T-helper 22 cell (primary cell): ENCODE results near the gene RIOX2.

Experiments
- DNase-seq: peaks from one replicate; pipeline ENCODE4 v3.0.0-alpha.2; 2020; ENCODE audit warnings: low read depth

Gene RIOX2

DNA sequence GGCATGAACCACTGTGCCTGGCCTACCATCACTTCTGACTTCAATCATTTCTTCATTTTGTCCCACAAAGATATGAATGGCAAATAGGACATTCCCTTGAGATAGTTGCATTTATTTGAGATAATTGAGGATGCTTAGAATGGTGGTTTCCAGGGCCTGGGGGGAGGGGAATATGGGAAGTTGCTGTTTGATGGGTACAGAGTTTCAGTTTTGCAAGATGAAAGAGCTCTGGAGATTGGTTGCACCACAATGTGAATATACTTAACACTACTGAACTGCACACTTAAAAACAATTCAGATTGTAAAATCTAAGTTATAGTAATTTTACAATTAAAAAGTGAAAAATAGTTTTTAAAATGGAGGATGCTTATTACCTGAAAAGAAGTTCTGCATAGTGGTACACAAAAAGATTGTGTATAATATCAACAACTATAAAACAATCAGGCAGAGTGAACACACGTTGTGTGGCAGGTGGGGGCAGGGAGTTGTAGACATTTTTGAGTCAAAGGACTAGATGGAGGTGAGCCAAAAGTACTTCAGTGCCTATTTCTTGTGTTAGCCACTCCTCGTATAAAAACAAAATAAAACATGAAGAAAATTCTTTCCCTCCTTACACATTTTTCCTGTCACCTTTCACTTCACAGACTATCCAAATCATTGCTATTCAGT, 18.5 kb upstream of the RIOX2 start:
- no peak for DNase-seq

DNA sequence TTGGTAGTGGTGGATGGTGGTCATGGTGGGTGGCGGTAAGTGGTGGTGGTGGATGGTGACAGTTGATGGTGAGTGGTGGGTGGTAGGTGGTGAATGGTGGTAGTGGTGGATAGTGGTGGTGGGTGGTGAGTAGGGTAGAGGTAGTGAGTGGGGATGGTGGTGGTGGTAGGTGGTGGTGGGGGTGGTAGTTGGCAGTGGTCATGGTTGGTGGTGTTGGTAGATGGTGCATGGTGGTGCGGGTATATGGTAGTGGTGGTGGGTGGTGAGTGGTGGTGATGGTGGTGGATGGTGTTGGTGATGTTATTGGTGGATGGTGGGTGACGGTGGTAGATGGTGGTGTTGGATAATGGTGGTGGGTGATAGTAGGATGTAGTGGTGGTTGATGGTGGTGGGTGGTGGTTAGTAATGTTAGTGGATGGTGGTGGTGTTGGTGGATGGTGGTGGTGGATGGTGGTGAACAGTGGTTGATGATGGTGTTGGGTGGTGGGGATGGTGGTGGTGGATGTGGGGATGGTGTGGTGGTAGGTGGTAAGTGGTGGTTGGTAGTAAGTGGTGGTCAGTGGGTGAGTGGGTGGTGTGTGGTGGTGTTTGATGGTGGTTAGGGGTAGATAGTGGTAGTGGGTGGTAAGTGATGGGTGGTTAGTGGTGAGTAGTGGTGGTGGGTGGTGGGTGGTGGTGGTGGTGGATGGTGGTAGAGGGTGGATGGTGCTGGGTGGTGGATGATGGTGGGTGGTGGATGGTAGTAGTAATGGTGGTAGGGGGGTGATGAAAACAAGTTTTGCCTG, 16.7 kb upstream of the RIOX2 start:
- no peak for DNase-seq

DNA sequence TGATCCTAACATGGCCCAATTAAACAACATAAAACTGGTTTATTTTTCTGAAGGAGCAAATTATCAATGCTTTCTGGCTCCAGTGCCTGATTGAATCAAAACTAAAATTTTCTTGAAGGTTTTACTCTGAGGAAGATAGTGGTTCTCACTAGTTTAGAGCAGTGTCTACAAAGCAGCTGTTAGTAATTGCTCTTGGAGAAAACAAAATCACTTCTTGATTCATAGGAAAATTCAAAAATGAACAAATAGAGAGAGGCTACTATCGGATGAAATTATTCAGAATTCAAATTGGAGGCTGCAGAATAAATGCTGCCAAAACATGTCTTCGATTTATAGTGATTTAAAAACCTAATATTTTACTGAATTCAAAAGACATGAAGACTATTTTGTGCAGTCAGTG, 15.1 kb upstream of the RIOX2 start:
- no peak for DNase-seq

DNA sequence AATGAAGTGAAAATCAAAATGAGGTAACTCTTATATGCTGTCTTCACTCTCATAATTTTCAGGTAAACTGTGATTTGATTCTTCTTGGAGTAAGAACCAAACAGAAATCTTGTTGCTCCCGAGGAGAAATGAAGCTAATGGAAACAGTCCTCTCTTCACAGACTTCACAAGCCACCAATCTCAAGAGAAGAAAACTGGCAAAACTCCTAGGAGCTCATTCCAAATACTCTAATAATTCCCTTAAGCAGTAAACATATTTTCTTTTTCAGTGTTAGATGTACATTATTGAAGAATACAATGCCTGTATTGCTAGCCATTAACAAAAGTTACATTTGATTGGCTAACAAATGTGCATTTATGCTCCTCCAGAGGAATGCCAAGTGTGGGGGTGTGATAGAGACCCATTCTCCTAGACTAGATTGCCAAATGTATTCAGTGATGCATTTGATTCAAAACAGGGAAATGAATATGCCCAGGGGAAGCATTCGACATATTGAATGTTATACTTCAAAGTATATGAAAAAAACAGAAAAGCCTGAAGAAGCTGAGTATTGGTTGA, 11.8 kb upstream of the RIOX2 start:
- DNase-seq: no peak

DNA sequence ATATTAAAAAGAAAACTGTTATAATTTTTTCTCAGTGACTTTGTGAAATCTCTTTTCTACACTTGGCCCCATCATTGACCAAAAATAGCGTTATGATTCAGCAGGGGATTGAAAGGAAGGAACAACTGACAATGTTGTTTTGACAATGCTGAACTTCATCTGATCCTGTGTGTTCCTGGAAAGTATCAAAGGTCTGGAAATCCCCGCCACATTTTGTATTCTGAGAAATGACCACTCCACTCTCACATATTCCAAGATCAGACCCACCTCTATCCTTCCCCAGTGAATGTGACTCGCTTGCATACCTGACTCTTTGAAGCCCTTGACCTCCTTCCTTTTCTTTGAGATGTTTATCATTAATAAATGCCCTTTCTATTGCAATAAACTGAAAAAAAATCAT, 9.7 kb upstream of the RIOX2 start:
- DNase-seq: no peak

DNA sequence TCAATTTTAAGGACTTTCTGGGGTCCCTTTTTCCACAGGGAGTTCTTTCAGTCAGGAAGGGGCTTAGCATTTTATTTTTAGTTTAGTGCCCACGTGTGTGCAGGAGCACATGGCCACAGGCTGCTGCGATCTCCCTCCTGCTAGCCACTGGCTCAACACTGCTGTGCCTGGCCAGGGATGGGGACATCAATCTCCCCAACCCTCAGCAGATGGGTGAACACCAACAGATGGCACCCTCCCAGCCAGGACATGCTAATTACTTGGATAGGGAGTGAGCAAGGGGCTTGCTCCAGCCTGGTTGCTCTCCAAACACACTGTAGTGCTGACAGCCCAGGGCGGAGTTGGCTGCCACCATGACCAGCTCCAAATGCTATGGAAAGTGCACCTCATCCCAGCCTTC, 7.4 kb upstream of the RIOX2 start:
- DNase-seq: no peak

DNA sequence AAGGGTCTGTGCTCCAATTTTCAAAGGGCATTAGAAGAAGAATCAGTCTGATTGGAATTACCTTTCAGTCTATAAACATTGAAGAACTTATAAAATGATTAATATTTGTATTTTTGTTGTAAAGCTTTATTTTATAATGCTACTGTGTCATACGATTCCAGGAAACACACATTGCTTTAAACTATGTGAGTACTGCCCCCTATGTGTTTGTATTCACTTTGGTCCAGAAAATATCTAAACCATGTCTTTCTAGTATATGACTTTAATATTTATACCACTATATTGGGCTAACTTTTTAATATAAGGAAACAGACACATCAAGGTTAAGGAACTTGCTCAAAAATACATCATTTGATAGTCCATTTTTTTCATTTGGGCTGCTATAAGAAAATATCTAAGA, 3.2 kb upstream of the RIOX2 start:
- DNase-seq: no peak

DNA sequence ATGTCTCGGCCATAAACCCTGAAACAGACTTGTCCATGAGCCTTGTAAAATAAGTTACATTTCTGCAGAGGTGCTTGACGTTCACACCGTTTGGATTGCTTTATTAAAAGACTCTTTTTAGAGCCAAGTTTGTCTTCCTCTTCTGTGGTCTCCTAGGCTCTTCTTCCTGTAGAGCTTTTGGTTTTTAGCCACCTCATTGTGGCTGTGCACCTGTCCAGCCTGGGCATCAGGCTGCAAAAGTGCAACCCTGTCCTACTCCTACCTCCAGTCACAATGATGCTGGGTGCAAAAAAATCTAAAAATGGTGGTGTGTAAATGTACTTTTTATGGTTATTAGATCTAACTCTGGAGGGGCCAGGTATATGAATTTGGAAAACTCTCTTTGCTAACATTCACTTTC, 2.8 kb upstream of the RIOX2 start:
- no peak for DNase-seq

DNA sequence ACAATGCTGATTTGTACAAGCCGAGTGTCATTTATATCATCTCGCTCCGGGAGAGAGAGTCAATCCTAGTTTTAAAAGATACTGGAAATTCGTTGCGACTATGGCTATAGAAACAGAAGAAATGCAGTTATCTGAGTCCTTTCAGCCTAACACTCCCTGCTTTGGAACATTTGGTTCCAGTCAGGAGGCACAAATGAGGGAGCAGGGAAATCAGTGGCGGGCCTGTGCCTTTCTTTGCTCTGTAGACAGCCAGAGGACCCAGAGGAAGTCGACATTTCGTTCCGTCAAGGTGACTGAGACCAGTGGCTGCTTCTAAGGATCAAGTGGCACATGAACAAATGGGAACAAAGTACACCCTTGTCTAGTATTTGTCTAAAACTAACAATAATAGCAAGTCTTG, 745 bp upstream of the RIOX2 start:
- no peak for DNase-seq

DNA sequence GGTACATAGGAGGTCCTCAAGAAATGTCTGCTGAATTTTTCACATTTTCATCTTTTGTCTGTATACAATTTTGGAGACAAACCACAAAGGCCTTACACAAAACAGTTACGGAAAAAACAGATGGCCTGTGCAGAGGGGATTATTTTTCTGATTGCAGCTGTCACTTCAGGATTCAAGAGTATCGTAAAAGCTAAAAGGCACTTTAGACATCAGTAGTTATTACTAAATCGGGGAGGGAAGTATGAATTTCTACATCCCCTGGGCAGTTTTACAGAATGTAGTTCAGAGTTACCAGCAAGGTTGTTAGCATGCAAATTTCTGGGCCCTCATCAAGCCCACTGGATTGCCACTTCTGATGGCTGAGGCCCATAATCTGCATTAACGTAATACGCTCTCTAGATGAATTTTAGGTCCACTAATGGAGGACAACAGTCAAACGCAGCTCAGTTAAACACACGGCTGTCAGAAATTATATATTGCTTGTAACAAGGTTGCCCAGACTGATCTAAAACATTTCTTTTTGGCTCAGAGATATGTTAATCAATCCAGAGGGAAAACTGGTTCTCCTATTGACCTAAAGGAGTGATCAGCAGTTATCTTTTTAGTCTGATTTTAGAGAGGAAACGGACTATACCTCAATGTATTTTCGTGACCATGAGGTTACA, 1.1 kb downstream of the RIOX2 start:
- DNase-seq: no peak

DNA sequence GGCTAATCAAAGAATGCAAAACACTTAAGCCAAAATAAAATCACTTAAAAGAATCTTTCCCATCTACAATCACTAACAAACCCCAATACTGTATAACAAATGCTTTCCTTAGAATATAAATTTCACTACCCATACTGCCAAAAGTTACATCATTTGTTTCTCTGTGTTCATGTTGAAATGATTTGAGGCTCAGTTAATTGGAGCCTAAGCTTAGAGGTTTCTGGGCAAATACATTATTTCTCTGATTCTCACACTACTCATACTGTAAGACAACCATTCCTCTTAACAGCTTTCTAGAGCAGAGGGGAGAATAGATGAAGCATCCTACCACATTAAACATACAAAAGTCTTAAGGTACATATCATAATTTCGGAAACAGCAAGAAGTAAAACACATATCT, 2.1 kb downstream of the RIOX2 start:
- DNase-seq: no peak

DNA sequence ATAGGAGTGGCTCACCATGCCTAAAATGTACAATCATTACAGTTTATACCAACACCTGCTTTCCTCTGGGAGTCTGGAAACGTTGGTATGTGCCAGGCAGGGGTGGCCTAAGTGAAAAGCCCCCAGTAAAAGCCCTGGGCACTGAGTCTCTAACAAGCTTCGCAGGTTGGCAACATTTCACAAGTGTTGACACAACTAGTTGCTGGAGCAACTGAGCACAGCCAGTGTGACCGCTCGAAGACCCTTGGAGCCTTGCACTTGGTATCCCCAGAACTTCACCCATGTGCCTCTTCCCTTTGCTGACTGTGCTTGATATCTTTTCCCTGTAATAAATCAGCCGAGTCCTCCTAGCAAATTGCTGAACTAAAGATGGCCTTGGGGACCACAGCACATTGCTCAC, 2.7 kb downstream of the RIOX2 start:
- no peak for DNase-seq

DNA sequence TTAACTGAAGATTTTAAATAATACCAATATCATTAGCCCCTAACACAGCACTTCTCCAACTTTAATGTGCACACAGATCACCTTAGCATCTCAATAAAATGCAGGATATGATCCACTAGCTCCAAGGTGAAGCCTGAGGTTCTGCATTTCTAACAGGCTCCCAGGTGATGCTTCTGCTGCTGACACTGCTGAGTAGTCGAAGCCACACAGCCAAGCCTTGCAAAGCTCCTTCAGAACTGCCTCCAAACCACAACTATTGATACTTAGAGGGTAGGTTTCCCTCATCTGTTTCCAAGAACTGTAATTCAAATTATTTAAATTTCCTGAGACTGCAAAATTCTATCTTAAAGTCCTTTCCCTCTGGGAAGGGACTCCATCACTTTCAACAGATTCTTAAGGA, 3.9 kb downstream of the RIOX2 start:
- DNase-seq: no peak

DNA sequence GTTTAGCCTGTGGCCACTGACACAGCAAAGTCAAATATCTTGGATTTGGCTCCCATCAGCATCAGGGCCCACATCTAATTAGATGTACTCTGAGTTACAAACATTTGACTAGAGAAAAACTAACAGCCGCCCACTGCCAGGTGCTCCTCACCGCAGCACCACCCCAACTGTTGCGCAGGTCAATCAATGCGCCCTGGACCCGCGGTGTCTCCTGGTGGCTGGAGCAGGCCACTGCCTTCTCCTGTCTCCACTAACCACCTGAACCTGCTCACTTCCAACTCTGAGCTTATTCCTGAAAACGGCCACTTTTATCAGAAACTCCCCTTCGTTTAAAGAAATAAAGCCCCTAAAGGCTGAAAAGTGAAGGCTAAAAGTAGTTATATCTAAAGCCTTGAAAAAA, 4.3 kb downstream of the RIOX2 start:
- DNase-seq: no peak

DNA sequence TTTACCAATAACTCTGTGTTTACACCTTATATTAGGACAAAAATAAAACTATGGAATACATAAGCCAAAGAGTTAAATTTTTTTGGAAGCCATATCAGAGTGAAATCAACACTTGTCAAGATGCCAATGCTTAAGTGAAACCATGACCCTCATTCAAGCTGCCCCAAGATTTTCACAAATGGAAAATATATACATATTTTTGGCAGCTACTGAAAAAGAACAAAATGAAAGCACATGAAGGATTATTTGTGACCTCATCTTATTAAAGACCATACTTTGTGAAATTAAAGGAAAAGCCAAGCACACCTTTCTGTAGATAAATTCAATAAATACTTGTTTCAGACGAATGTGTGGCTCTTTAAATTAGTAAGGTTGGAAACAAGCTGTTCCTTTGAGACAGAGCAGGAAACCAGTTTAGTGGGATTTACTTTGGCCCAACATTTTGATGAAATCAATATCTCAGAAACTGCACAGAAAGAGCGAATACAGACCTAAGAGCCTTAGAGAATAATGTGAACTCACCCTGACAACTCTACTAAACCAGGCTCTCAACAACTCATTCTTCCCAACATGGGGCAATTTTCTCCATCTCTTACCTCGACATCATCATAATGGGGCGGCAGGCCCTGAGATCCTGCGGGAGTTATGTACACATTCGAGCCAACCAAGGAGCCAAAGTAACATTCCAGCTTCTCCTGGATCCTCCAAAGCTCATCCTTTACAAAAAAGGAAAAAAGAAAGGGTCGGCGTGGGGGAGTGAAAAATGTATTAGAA, 11.1 kb downstream of the RIOX2 start:
- no peak for DNase-seq

DNA sequence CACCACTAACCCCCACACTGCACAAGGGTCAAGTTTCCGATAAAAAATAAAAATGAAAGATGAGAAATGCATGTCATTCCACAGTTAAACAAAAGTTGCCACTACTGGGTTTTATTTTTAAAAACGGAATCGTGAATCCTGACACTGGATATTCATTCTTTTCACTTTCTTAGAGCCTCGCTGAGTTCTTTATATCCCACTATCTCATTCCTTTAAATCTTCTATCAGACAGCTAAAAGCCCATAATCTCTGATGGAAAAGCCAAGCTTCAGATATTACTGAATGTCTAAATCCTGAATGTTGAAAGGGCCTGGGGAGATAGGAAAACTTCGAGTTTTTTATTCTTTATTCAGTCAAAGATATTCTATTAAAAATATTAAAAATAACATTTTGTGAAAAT, 11.7 kb downstream of the RIOX2 start:
- DNase-seq: no peak

DNA sequence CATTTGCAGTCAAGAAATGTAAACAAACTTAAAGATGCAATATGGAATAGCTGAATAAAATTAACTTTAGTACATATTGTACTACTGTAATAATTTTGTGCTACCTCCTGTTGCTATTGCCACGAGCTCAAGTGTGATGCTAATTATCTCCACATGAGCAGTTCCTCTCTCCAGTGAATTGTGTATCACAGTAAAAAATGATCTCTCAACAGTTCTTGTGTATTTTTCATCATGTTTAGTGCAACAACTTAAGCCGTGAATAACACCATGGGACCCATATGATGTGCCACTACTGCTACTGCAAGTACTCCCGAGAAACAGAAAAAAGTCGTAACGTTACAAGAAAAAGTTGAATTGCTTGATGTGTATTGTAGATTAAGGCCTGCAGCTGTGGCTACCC, 12.4 kb downstream of the RIOX2 start:
- no peak for DNase-seq

DNA sequence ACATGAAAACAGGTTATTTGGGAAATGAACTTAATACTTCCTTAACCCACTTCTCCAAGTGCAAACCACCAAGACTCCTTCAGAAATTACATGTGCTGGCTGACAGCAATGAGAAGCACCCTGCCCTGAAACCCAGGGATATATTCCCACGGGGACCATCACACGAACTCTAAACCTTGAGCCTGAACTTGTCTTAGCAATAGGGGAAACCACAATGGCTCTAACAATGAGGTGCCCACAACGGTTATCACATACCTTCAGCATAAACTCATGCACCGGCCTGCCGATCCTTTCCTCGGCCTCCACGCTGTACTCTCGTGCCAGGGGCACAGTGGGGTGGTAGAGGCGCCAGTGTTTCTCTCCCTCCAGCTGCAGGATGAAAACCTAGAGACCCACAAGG, 13.4 kb downstream of the RIOX2 start:
- DNase-seq: no peak

DNA sequence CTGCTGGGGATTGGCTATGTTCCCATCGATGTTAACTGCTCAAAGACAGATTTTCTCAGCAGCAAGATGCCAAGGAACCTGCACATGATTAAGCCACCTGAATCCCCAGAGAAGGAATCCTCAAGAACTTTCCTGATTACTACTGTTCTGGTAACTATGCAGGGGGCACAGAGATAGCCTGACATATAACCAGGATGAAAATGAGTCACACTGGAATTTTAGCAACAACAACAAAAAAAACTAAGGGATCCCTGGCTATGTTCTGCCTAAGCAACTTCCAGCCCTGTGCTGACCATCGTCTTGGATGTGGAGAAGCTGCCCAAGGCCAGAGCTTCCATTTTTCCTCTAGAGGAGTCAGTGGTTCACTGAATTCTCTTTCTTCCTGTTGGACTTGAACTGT, 13.8 kb downstream of the RIOX2 start:
- DNase-seq: no peak

DNA sequence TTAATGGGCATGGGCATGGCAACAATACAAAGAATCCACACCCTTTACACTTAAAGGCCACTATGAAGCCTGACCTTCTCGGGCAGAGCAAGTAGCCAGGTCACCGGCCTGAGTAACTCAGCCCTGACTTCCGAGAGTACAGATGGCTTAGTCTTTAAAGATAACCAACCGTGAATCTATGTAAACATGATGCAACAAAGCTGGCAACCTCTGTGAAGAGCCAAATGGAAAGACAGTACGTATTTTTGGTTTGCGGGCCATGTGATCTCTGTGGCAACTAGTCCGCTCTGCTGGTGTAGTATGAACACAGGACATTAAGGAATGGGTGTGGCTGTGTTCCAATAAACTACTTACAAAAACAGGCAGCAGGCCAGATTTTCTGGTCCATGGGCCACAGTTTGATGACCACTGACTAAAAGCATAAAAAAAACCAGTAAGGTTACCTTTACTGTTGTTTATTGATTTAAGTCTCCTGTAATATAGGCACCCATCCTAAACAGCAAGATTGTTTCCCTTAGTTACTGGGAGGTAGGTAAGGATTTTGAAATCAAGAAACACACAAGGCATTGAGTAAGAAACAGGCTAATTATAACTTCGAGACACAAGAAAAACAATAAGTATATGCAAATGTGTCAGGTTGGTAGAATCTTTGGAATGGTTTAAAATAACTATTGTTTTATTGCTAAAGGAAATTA, 14.5 kb downstream of the RIOX2 start:
- no peak for DNase-seq

DNA sequence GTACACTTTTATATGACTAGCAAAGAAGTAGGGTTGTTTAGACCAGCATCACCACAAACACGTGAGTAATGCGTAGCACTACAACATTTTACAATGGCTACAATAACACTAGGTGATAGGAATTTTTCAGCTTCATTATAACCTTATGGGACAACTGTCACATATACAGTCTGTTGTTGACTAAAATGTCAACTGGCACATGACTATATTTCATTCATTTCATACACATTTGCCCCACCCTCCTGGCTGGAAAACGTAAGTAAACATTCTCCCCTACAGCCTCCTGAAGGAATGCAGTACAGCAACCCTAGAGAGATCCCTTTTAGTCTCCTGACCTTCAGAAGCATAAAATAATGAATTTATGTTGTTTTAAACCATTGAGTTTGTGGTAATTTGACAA, 16.2 kb downstream of the RIOX2 start:
- no peak for DNase-seq
